Body of pancreas (tissue), 4 donors: ENCODE data around the gene CAMTA1. TPM values are rescaled to one million over a fixed set of nuclear protein-coding genes. Genes with fewer than 3 reads are reported as not detected.

ENCODE experiments used
- ATAC-seq: fragments of 150-250 bp; one replicate; pipeline ENCODE4 v1.9.1; 2016
- DNase-seq, 4 donors: peaks; one replicate each; pipeline ENCODE4 v3.0.0-alpha.2; 2019
- H3K27ac ChIP-seq, 4 donors: fragments of 200-600 bp; sonication (generic); 1 replicate in 3 of 4; 2 replicates in 1 of 4; pipeline versions ENCODE4 v1.5.1 to v1.6.1; 2016 to 2019; ENCODE audit warnings: mild to moderate bottlenecking in 1 of 4, mixed read lengths in 1 of 4, moderate library complexity in 1 of 4
- H3K27me3 ChIP-seq, 2 donors: fragments of 200-600 bp; sonication (generic); one replicate each; pipeline ENCODE4 v1.6.0; 2016; ENCODE audit warnings: mild to moderate bottlenecking in 1 of 2
- H3K36me3 ChIP-seq, 2 donors: fragments of 200-600 bp; sonication (generic); replicated peaks in 1 of 2; 2 replicates each; pipeline ENCODE4 v1.5.1; 2016; ENCODE audit warnings: low read depth in 2 of 2; ENCODE audit not compliant: insufficient read depth in 1 of 2
- H3K4me1 ChIP-seq: fragments of 200-600 bp; sonication (generic); one replicate; pipeline ENCODE4 v1.6.0; 2016
- H3K4me3 ChIP-seq, 2 donors: fragments of 200-600 bp; sonication (generic); 1 replicate in 1 of 2; 2 replicates in 1 of 2; pipeline ENCODE4 v1.5.1; 2016 to 2019
- H3K9me3 ChIP-seq, 3 donors: fragments of 200-600 bp; sonication (generic); 1 replicate in 2 of 3; 2 replicates in 1 of 3; pipeline ENCODE4 v1.5.1; 2016
- CTCF ChIP-seq, 7 experiments: fragments of 450-650 bp in 4 of 7; fragments of 200-600 bp in 3 of 7; sonication (generic) in 3 of 7; IDR thresholded peaks; one replicate each; pipeline ENCODE4 v1.5.1; 2016 to 2019; ENCODE audit warnings: antibody characterized with exemption in 7 of 7
- POLR2A ChIP-seq, 3 donors: fragments of 450-650 bp; IDR thresholded peaks; one replicate each; pipeline ENCODE4 v1.6.1; 2016; ENCODE audit warnings: antibody characterized with exemption in 3 of 3, mild to moderate bottlenecking in 2 of 3
- WGBS, 2 donors: methylation state at CpG; one replicate each; pipeline ENCODE4 v1.1.5; 2017; 5-methylcytosine and 5-hydroxymethylcytosine counted together
- intact Hi-C: fragments of 100-400 bp; cut with DNase I; formaldehyde crosslinking; loops from one replicate; pipeline ENCODE4 v1.15.1; 2023
- total RNA-seq, 2 donors: library from RNA; depleted of rRNA; stranded (reverse); fragments of >200 nt; gene quantifications; one replicate each; pipeline ENCODE4 v1.1.0, GENCODE V29; 2016

Gene CAMTA1
- total RNA-seq, 2 donors from 2014 or later = 36.3 to 59.7 TPM

GRCh38 chr1:6953907-6954364, 168.7 kb downstream of the CAMTA1 start:
- Histone ChIP-seq H3K27ac (no peak overlapping the region), H3K9me3 (no peaks in the 10 kb centered on the region), H3K4me1 (no peaks in the 10 kb centered on the region), H3K36me3 (no peaks in the 10 kb centered on the region), H3K27me3 (no peaks in the 10 kb centered on the region), H3K4me3 (no peak overlapping the region)
- DNase-seq = no peak
- WGBS, 2 donors = 40 to 85% methylated on average over 1 to 11 of the region's 11 CpGs
- TF ChIP-seq CTCF (IDR thresholded peaks at IDR 0.05) (no peak), POLR2A (IDR thresholded peaks at IDR 0.05) (no peak)
- intact Hi-C loops = no loop called here
- ATAC-seq = no peak

GRCh38 chr1:6954591-6954990, 169.3 kb downstream of the CAMTA1 start:
- Histone ChIP-seq H3K36me3 (no peaks in the 10 kb centered on the region), H3K9me3 (no peaks in the 10 kb centered on the region), H3K27ac (no peak overlapping the region), H3K27me3 (no peaks in the 10 kb centered on the region), H3K4me3 (no peak overlapping the region), H3K4me1 (no peaks in the 10 kb centered on the region)
- 67 to 76% methylated on average over 8 to 15 of the region's 15 CpGs for WGBS, 2 donors
- TF ChIP-seq POLR2A (IDR thresholded peaks at IDR 0.05) (no peak), CTCF (IDR thresholded peaks at IDR 0.05) (no peak)
- intact Hi-C loops = no loop called here
- ATAC-seq (no peak), DNase-seq (no peak)

GRCh38 chr1:6955357-6956094, 170.3 kb downstream of the CAMTA1 start:
- no peak overlapping the region for H3K4me3 ChIP-seq
- DNase-seq = no peak
- H3K9me3 ChIP-seq = no peaks in the 10 kb centered on the region
- no peak for ATAC-seq
- TF ChIP-seq POLR2A (IDR thresholded peaks at IDR 0.05) = no peak
- TF ChIP-seq CTCF (IDR thresholded peaks at IDR 0.05) = no peak
- H3K36me3 ChIP-seq = no peaks in the 10 kb centered on the region
- WGBS, 2 donors = 68 to 83% methylated on average over 13 to 15 of the region's 16 CpGs
- no peaks in the 10 kb centered on the region for H3K27me3 ChIP-seq
- intact Hi-C loops = no loop called here
- H3K4me1 ChIP-seq = peaks cover 6% of the 10 kb centered on the region
- H3K27ac ChIP-seq = no peak overlapping the region

- WGBS, 2 donors = 68 to 79% methylated on average over 11 of the region's 11 CpGs
- ATAC-seq = no peak
Observed at GRCh38 chr1:6956488-6957159, 171.4 kb downstream of the CAMTA1 start.

More at GRCh38 chr1:6956488-6957159, 171.4 kb downstream of the CAMTA1 start:
- Histone ChIP-seq H3K9me3 (no peaks in the 10 kb centered on the region), H3K27ac (no peak overlapping the region), H3K4me3 (no peak overlapping the region), H3K36me3 (no peaks in the 10 kb centered on the region), H3K27me3 (no peaks in the 10 kb centered on the region), H3K4me1 (peaks cover 8% of the 10 kb centered on the region)
- intact Hi-C loops = no loop called here
- DNase-seq = no peak
- TF ChIP-seq CTCF (IDR thresholded peaks at IDR 0.05) (no peak), POLR2A (IDR thresholded peaks at IDR 0.05) (no peak)
